H9 (cell line): Measurements from ENCODE around the gene ADGRG1. TPM values are rescaled to one million over a fixed set of nuclear protein-coding genes. Genes with fewer than 3 reads are reported as not detected.

Experiments used
- DNase-seq: peaks from one replicate; pipeline ENCODE4 v3.0.0-alpha.2; 2017
- H2AFZ ChIP-seq: one replicate; pipeline ENCODE4 v1.6.1; 2013; ENCODE audit warnings: mild to moderate bottlenecking, low read length, control low read depth, moderate library complexity
- H2AK5ac ChIP-seq: 2 replicates; pipeline ENCODE4 v1.6.1; 2013; ENCODE audit warnings: low read length, control low read depth, mixed read lengths; ENCODE audit not compliant: insufficient read length
- H2BK120ac ChIP-seq: one replicate; pipeline ENCODE4 v1.6.1; 2013; ENCODE audit warnings: low read depth, mild to moderate bottlenecking, low read length, control low read depth, inconsistent platforms; ENCODE audit not compliant: poor library complexity, severe bottlenecking
- H2BK12ac ChIP-seq: 2 replicates; pipeline ENCODE4 v1.6.1; 2013; ENCODE audit warnings: low read length, control low read depth, mixed read lengths, low read depth; ENCODE audit not compliant: insufficient read length
- H2BK15ac ChIP-seq: 2 replicates; pipeline ENCODE4 v1.6.1; 2013; ENCODE audit warnings: low read depth, low read length, control low read depth
- H2BK20ac ChIP-seq: one replicate; pipeline ENCODE4 v1.6.1; 2013; ENCODE audit warnings: low read depth, mild to moderate bottlenecking, low read length, control low read depth, inconsistent platforms; ENCODE audit not compliant: poor library complexity, severe bottlenecking
- H2BK5ac ChIP-seq: 2 replicates; pipeline ENCODE4 v1.6.1; 2013; ENCODE audit warnings: low read length, control low read depth, mixed read lengths; ENCODE audit not compliant: insufficient read length
- H3K14ac ChIP-seq: 2 replicates; pipeline ENCODE4 v1.6.1; 2013; ENCODE audit warnings: low read length, control low read depth; ENCODE audit not compliant: insufficient read depth
- H3K18ac ChIP-seq: 2 replicates; pipeline ENCODE4 v1.6.1; 2013; ENCODE audit warnings: low read depth, mild to moderate bottlenecking, mixed read lengths, low read length, control low read depth; ENCODE audit not compliant: insufficient read length
- H3K23ac ChIP-seq: 2 replicates; pipeline ENCODE4 v1.6.1; 2013; ENCODE audit warnings: low read length, control low read depth, mixed read lengths, low read depth; ENCODE audit not compliant: insufficient read length
- H3K23me2 ChIP-seq: 2 replicates; pipeline ENCODE4 v1.6.1; 2013; ENCODE audit warnings: low read depth, mild to moderate bottlenecking, mixed read lengths, low read length, control low read depth; ENCODE audit not compliant: insufficient read length, poor library complexity, severe bottlenecking
- H3K27ac ChIP-seq: 2 replicates; pipeline ENCODE4 v1.5.1; 2013; ENCODE audit warnings: low read length, control low read depth, mixed read lengths, low read depth; ENCODE audit not compliant: insufficient read length
- H3K27me3 ChIP-seq: 2 replicates; pipeline ENCODE4 v1.6.1; 2013; ENCODE audit warnings: low read length, control low read depth, inconsistent platforms; ENCODE audit not compliant: insufficient read depth
- H3K4ac ChIP-seq: 2 replicates; pipeline ENCODE4 v1.6.1; 2013; ENCODE audit warnings: low read depth, mild to moderate bottlenecking, control low read depth, inconsistent platforms, low read length, moderate library complexity
- H3K4me1 ChIP-seq: 2 replicates; pipeline ENCODE4 v1.6.1; 2013; ENCODE audit warnings: low read length, control low read depth, inconsistent platforms; ENCODE audit not compliant: insufficient read depth
- H3K4me2 ChIP-seq: 2 replicates; pipeline ENCODE4 v1.6.1; 2013; ENCODE audit warnings: low read length, control low read depth, mixed read lengths; ENCODE audit not compliant: insufficient read length, insufficient read depth
- H3K56ac ChIP-seq: 2 replicates; pipeline ENCODE4 v1.6.1; 2013; ENCODE audit warnings: low read depth, mild to moderate bottlenecking, mixed read lengths, low read length, control low read depth; ENCODE audit not compliant: insufficient read length
- H3K79me1 ChIP-seq: 2 replicates; pipeline ENCODE4 v1.6.1; 2013; ENCODE audit warnings: low read depth, mild to moderate bottlenecking, moderate library complexity, low read length, control low read depth, inconsistent platforms; ENCODE audit not compliant: insufficient read depth, poor library complexity, severe bottlenecking
- H3K79me2 ChIP-seq: 2 replicates; pipeline ENCODE4 v1.6.1; 2013; ENCODE audit warnings: low read length, control low read depth, inconsistent platforms; ENCODE audit not compliant: insufficient read depth
- H3K9ac ChIP-seq: 2 replicates; pipeline ENCODE4 v1.6.1; 2013; ENCODE audit warnings: low read length, control low read depth, mixed read lengths; ENCODE audit not compliant: insufficient read length; ENCODE audit errors: extremely low read depth
- H3K9me3 ChIP-seq: one replicate; pipeline ENCODE4 v1.6.1; 2013; ENCODE audit warnings: low read depth, low read length, inconsistent platforms; ENCODE audit not compliant: control insufficient read depth
- H3T11ph ChIP-seq: one replicate; pipeline ENCODE4 v1.6.1; 2013; ENCODE audit warnings: mild to moderate bottlenecking, low read length, control low read depth, inconsistent platforms
- H4K20me1 ChIP-seq: one replicate; pipeline ENCODE4 v1.6.1; 2013; ENCODE audit not compliant: control insufficient read depth, insufficient read length, insufficient read depth
- H4K5ac ChIP-seq: 2 replicates; pipeline ENCODE4 v1.6.1; 2013; ENCODE audit warnings: low read depth, mild to moderate bottlenecking, mixed read lengths, low read length, control low read depth; ENCODE audit not compliant: insufficient read length
- H4K8ac ChIP-seq: replicated peaks from 2 replicates; pipeline ENCODE4 v1.6.1; 2013; ENCODE audit warnings: low read length, control low read depth, mixed read lengths, low read depth; ENCODE audit not compliant: insufficient read length
- H4K91ac ChIP-seq: 2 replicates; pipeline ENCODE4 v1.6.1; 2013; ENCODE audit warnings: low read depth, mild to moderate bottlenecking, moderate library complexity, mixed read lengths, low read length, control low read depth; ENCODE audit not compliant: insufficient read length
- H3K27ac Mint-ChIP-seq, 3 experiments: 2 replicates in 2 of 3; 3 replicates in 1 of 3; pipeline ENCODE4 v1.8.0; 2020 to 2021; ENCODE audit warnings: mixed read lengths in 3 of 3, mild to moderate bottlenecking in 1 of 3, moderate library complexity in 1 of 3
- H3K27me3 Mint-ChIP-seq: 2 replicates; pipeline ENCODE4 v1.8.0; 2021; ENCODE audit warnings: low read depth, mild to moderate bottlenecking, moderate library complexity, mixed read lengths
- H3K36me3 Mint-ChIP-seq, 3 experiments: 2 replicates in 2 of 3; 3 replicates in 1 of 3; pipeline ENCODE4 v1.8.0; 2020 to 2021; ENCODE audit warnings: low read depth in 3 of 3, mixed read lengths in 3 of 3; ENCODE audit not compliant: insufficient read depth in 1 of 3
- H3K4me1 Mint-ChIP-seq, 2 experiments: 2 replicates each; pipeline ENCODE4 v1.8.0; 2020; ENCODE audit warnings: mixed read lengths in 2 of 2
- H3K4me3 Mint-ChIP-seq, 2 experiments: 2 replicates in 1 of 2; 3 replicates in 1 of 2; pipeline ENCODE4 v1.8.0; 2020 to 2021; ENCODE audit warnings: mild to moderate bottlenecking in 2 of 2, mixed read lengths in 2 of 2, moderate library complexity in 1 of 2
- H3K9me3 Mint-ChIP-seq, 2 experiments: 2 replicates in 1 of 2; 3 replicates in 1 of 2; pipeline ENCODE4 v1.8.0; 2020; ENCODE audit warnings: mild to moderate bottlenecking in 2 of 2, mixed read lengths in 2 of 2, moderate library complexity in 1 of 2
- CTCF ChIP-seq: fragments of 200-600 bp; sonication (generic); conservative IDR thresholded peaks from 3 replicates; pipeline ENCODE4 v1.8.0; 2021; ENCODE audit warnings: antibody characterized with exemption, mild to moderate bottlenecking
- WGBS: extraction: QIAGEN DNeasy Blood & Tissue Kit; methylation state at CpG from one replicate; pipeline ENCODE4 v1.1.7; 2013; ENCODE audit warnings: missing lambda C conversion rate, low lambda C conversion rate, mixed read lengths; ENCODE audit not compliant: insufficient read length; ENCODE audit errors: extremely low coverage; 5-methylcytosine and 5-hydroxymethylcytosine counted together
- total RNA-seq: library from RNA; stranded (reverse); gene quantifications from 2 replicates; pipeline ENCODE4 v1.2.1, GENCODE V29; 2021

The ADGRG1 gene
- total RNA-seq, 1 experiment from 2014 or later: 1.1 TPM

- H2BK15ac ChIP-seq: no peak overlapping the region
- no peaks in the 10 kb centered on the region for H3K9me3 Mint-ChIP-seq
- no peak overlapping the region for H2AFZ ChIP-seq
- no peak overlapping the region for H2BK120ac ChIP-seq
- H2BK12ac ChIP-seq: no peak overlapping the region
- no peaks in the 10 kb centered on the region for H3K79me2 ChIP-seq
- H2BK20ac ChIP-seq: no peak overlapping the region
- no peak overlapping the region for H3K14ac ChIP-seq
- no peak overlapping the region for H4K91ac ChIP-seq
- H3K23ac ChIP-seq: no peak overlapping the region
- H3K36me3 Mint-ChIP-seq: no peaks in the 10 kb centered on the region
- H4K20me1 ChIP-seq: no peaks in the 10 kb centered on the region
- no peaks in the 10 kb centered on the region for H3K9me3 ChIP-seq
- H3K18ac ChIP-seq: no peak overlapping the region
- peak overlapping the region in 2 of 3 experiments; percentile 56 to 69; a peak in 3 of 7 replicates for H3K27ac Mint-ChIP-seq
- H2BK5ac ChIP-seq: no peak overlapping the region
- no peak overlapping the region for H3T11ph ChIP-seq
- no peak overlapping the region for H2AK5ac ChIP-seq
- H4K5ac ChIP-seq: no peak overlapping the region
- H3K79me1 ChIP-seq: no peaks in the 10 kb centered on the region
- WGBS: no CpG with 5 or more reads among the region's 19 CpGs
- no peak overlapping the region for H4K8ac ChIP-seq
- no peak overlapping the region for H3K9ac ChIP-seq
- peak; percentile 9 for DNase-seq
- peaks cover 21 to 45% of the 10 kb centered on the region in 2 experiments for H3K4me1 Mint-ChIP-seq
- H3K27me3 ChIP-seq: no peaks in the 10 kb centered on the region
- no peak overlapping the region for H3K4me3 Mint-ChIP-seq
- no peaks in the 10 kb centered on the region for H3K23me2 ChIP-seq
- no peaks in the 10 kb centered on the region for H3K4me1 ChIP-seq
- H3K4me2 ChIP-seq: no peak overlapping the region
- H3K4ac ChIP-seq: no peak overlapping the region
- H3K56ac ChIP-seq: no peak overlapping the region
- no peak overlapping the region for H3K27ac ChIP-seq
- H3K27me3 Mint-ChIP-seq: peaks cover 1% of the 10 kb centered on the region
- TF ChIP-seq CTCF: no peak
Measured at GRCh38 chr16:57618296-57619132, 9.9 kb upstream of the ADGRG1 start.
